ENCODE data around the gene NDFIP1.

The NDFIP1 gene

DNA sequence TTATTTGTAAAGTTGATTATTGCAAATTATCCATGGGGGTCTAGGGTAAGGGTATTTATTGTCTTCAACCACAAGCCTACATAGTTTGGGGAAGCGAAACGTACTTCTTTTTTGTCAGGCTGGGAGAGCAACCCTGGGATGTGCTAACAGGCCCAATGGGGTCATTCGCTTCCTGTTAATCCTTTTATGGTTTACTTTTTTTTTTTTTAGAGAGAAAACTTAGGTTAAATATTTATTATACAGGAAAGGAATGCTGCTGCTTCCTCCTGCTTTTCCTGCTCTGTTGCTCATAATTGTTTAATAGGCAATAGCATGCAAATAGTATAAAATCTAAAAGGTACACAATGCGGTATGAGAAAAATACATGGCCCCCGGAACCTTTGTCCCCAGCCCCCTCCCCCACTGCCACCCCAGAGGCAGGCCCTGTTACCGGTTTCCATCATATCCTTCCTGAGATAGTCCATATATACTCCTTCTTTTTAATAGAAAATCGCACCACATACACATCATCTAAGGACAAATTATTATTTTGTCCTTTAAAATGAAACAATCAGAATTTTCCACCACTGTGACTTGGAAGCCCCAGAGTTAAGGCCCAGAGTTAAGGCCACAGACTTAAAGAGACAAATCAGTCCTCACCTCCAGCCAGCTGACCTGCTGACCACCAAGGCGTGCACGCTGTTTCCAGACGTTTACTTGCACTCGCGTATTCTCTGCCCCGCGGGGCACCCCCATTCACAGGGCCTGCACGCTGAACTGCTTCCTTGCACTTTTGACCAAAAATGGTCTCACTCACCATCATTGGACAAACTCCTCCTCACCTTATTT lies 83.9 kb downstream of the NDFIP1 start:
- DNase-seq = no peak

DNA sequence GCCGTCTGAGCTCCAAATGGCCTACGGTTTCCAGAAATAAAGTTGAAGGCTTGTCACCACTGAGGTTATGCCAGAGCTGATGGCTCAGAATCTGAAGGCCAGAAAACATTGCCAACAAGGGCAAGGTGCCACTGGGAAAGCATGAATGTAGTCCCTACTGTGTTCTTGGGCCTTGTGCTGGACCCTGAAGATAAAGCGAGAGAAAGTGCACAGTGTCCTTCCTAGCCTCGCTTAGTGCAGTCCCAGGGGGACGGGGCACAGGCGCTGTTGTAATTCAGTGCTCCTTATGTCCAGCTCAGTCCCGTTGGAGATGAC lies 84.5 kb downstream of the NDFIP1 start:
- no peak for DNase-seq

DNA sequence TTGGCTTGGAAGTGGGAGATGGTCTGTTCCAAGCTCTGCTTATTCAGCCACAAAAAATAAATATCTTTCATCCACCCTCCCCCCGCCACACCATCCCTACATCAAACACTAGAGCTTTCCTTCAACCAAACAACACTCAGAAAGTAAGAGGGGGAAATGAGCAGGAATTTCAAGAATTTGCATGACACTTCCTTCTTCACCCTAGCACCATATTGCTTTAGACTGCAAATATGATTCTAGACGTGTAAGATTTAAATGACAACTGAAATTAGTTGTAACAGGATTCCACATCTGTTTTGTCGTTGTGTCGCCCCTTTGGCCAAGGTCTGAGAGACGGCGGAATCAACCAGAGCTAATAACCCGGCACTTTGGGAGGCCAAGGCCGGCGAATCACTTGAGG lies 88.5 kb downstream of the NDFIP1 start:
- DNase-seq = no peak

DNA sequence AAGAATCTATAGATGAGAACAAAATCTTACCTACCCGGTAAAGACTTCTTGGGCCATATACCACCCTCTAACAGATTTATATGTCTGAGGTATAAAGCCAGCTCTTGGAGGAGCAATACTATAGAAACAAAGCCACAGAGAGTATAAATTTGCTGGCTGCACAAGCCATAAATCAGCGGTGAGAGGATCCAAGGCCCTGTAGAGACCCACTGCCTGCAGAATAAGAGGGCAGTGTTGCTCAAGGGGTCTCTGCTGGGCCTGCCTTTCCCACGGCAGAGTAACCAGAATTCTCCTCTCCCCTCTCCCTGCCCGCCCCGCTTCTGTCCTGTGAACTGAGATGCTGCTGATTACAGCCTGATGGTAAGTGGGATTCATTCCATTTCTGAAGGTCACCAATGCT lies 89.2 kb downstream of the NDFIP1 start:
- DNase-seq = no peak

DNA sequence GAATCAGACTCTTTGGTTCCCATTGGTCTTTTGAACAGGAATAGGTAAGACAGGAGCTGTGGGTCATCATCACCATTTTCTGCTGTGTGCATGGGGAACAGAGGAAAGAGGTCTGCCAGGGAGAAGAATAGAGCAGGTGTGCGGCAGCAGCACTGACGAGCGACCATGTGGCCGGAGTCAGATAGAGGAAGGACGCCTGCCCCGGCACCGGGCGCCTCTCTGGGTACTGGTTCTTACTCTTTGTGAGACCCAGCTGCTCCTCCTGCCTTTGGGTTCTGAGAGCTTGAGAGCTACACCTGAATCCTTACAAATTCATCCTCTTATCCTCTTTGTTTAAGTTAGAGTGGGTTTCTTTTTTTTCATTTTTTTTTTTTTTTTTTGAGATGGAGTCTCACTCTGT lies 90.8 kb downstream of the NDFIP1 start:
- no peak for DNase-seq

DNA sequence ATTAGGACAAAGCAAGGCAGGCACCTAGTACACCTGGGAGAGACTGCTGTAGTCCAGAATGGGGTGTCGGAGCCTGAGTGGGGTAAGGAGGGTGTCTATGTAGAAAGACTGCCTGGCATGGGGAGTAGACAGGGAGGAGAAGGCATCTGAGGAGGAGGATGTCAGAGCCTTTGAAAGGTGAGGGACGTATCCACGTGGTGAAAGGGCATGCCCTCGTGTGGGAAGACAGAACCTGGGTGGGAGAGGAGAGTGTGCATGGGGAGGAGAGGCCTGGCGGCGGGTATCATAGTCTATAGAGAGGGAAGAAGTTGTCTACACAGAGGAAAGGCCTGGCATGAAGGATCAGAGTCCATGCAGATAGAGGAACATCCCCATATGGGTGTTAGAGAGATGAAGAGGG lies 91.8 kb downstream of the NDFIP1 start:
- no peak for DNase-seq

DNA sequence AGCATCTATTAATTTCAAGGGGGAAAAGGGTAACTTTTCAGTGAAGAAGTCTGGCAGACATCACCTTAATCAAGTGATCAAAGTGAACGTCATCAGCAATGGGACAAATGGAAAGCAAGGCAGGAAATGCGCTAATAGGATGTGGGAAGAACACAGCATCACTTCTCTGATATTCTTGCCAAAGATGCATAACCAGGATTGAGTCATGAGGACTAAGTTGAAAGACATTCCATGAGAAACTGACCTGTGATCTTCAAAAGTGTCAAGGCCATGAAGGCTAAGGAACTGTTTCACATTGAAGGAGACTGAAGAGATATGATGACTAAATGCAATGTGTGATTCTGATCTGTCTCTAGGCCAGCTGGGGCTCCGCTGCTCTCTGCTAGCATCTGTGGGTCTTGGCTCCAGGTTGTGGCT lies 92.9 kb downstream of the NDFIP1 start:
- DNase-seq = no peak

DNA sequence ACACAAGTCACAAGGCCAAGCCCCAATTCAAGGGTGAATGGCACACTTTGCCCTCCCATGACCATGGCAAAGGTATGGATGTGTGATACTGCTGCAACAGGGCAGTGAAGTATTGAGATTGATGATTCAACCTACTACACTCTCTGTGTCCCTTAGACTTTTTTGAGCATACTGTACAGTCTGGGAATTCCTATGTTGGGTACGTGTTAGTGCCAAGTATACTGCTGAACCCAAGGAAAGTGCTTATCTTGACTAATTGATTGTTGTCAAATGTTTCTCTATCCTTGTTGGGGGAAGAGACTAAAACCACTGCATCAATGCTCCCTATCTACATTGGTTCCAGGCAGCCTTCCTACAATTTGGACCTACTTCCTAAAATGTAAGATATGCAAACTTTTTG lies 93.7 kb downstream of the NDFIP1 start:
- DNase-seq = no peak
